ENCODE results near the gene POLE2.

The POLE2 gene

DNA sequence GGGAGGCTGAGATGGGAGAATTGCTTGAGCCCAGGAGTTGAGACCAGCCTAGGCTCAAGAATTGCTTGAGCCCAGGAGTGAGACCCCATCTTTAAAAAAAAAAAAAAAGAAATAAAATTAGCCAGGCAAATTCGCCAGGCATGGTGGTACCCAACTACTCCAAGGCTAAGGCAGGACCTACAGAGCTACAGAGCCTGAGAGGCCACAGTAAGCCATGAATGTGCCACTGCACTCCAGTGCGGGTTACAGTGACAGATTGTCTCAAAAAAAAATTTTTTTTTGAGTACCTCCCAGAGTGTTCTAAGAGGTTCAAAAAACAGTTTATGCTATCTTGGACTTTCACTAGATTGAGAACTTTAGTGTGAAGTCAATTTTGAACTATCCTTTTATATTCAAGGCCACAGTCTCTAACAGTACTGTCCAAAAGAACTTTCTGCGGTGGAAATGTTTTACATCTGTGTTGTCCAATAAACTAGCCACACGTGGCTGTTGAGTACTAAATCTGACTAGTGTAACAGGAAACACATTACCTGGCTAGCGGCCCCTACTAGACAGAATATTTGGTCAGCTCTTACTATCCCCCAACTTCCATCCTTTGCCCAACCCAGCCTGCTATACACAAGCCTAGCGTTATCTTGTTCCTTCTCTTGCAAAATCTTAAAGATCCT is 70.0 kb downstream of the POLE2 start:
- DNase-seq, result no peak

DNA sequence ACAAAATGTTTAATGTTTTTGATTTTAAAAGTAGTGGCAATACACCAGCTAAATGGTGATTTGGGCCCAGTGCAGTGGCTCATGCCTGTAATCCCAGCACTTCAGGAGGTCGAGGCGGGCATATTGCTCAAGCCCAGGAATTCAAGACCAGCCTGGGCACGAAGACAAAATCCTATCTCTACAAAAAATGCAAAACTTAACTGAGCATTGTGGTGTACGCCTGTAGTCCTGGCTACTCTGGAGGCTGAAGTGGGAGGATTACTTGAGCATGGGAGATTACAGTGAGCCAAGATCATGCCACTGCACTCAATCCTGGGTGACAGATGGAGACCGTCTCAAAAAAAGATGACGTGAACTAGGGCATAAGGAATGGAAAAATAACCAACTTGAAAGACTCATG is 72.2 kb downstream of the POLE2 start:
- peak; percentile 78 for DNase-seq

DNA sequence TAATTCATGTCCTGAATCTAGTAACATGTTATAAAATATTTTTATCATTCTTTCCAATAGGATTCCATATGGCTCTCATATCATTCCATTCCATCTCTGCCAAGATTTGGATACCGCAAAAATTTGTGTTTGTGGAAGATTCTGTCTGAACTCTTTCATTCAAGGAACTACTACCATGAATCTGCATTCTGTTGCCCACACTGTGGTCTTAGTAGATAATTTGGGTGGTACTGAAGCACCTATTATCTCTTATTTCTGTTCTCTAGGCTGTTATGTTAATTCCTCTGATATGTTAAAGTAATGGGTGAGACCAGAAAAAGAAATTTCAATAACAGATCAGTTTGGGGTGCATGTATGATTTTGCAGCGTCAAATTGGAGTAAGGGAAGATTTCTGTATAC is 73.8 kb downstream of the POLE2 start:
- DNase-seq, result peak; percentile 83

DNA sequence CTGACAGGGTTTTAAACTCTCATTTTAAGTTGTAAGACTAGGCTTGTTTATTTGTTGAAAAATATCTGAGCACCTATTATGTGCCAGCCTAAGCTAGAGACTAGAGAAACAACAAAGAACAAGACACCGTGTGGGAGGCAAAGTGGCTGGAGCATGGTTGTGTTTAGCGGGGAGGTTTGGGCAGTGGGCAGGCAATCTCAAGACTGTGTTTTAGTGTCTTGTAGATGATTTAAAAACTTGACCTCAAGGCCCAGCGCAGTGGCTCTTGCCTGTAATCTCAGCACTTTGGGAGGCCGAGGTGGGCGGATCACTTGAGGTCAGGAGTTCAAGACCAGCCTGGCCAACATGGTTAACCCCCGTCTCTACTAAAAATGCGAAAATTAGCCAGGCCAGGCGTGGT is 75.3 kb downstream of the POLE2 start:
- DNase-seq, result no peak

DNA sequence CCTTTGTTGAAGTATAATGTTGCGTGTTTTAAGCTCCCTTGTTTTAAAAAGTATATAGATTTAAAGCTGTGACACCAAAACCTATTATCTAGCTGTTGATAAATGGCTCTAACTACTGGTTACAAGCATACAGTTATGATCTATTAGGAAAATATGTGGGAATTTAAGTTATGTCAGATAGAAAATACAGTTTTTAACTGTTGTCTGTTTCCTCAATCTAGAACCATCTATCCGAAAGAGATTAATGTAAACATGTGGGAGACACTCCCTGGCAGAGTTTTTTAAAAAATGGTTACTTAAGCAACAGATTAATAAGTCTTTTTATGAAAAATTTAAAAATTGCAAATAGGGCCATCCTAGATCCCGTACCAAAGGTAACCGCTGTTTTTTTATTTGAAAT is 75.8 kb downstream of the POLE2 start:
- no peak for DNase-seq

DNA sequence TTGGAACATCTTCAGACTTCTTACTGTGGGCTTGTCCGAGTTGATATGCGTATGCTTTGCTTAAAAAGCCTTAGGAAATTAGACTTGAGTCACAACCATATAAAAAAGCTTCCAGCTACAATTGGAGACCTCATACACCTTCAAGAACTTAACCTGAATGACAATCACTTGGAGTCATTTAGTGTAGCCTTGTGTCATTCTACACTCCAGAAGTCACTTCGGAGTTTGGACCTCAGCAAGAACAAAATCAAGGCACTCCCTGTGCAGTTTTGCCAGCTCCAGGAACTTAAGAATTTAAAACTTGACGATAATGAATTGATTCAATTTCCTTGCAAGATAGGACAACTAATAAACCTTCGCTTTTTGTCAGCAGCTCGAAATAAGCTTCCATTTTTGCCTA is 80.4 kb downstream of the POLE2 start:
- DNase-seq, result no peak

DNA sequence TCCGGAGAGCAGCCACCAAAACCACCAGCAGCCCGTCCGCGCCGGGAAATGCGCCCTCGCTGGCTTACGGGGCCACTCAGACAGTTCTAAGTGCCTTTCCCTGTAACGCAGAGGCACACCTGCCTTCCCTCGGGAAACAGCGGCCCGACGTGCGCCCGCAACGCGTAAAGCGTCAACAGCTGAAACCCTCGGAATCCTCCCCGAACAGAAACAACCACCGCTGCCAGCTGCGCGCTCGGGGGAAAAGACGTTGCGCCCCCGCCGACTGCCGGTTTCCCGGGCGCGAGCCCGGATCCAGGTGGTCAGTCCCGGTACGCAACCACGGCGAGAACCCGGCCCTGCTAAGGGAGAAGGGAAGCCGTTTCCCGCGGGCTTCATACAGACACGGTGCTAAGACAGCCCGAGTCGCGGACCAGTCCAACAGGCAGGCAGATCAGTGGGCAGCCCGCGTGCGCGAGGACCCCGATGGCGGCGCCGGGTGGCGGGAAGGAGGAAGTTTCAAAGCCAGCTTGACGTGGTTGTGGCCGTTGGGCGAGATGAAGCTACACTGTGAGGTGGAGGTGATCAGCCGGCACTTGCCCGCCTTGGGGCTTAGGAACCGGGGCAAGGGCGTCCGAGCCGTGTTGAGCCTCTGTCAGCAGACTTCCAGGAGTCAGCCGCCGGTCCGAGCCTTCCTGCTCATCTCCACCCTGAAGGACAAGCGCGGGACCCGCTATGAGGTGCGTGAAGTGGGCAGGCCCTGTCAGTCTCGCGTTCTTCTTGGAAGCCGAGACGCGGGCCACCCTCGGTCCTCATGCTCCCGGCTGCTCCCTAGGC is 89.3 kb downstream of the POLE2 start, which contains the start of gene LRR1:
Gene LRR1, plus strand, starts transcription at position 456 of the 816 bp plus-strand sequence. Its CDS starts 81 bp downstream, at position 537.
- peak; percentile 82 for DNase-seq

DNA sequence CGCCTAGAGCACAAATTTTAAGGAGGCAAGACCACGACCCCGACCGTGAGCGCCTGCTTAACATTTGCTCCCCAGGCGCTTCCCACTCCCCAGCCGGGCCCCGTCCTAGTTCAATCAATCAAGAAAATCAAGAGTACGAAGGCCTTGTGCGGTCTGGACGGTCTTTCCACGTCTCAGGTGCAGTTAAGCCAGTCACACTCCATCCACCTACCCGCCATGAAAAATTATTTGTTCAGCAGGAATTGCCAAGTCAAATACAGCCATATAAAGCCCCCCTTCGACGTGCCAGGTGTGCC is 89.9 kb downstream of the POLE2 start:
- DNase-seq, result no peak

DNA sequence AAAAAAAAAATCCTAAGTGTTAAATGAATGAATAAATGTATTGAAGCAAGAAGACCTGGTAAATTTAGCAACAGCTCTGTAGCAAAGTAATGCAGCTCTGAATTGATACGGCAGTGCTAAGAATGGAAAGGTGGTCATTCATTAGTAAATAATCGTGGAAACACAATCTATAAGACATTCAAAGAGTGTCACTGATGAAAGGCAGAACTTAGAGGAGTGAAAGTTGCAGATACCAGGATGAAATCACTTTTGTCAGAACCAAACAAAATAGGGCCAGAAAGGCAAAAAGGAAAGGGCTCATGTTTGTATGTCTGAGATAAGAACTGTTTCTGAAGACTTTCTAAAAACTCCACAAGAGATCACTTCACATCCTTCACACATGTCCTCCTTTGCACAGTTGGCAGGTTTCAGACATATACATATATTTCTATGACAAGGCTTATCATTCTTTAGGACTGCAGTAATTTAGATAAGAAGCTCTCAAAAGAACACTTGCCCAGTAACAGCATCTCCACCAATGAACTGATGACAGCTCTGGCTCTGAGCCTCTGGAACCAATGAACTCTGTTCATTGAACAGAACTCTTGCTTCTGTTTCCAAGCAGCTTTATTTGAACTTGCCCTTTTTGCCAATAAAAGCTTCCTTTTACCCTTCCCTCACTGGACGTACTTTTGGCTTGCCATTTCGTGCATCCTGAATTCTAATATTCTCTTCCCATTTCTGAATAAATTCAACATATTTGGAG is 93.5 kb downstream of the POLE2 start:
- peak; percentile 99 for DNase-seq

All from hematopoietic multipotent progenitor cell treated with erythropoietin and hydrocortisone succinate and interleukin-3 and kit ligand, for 8 days (in vitro differentiated cells).